Natural killer cell (primary cell): Measurements from ENCODE around the gene LRRTM2. TPM values are rescaled to one million over a fixed set of nuclear protein-coding genes. Genes with fewer than 3 reads are reported as not detected.

Experiments used
- ATAC-seq, 3 donors: fragments of 150-1000 bp in 2 of 3; fragments of 200-7000 bp in 1 of 3; cut with Tn5 transposase; 1 replicate in 1 of 3; 2 replicates in 2 of 3; pipeline ENCODE4 v1.10.0; 2021; ENCODE audit warnings: mild to moderate bottlenecking in 2 of 3, moderate library complexity in 2 of 3
- DNase-seq, 2 donors: peaks; one replicate each; pipeline versions ENCODE4 v3.0.0 to v3.0.0-alpha.2; 2013 to 2021; ENCODE audit warnings: mixed read lengths in 1 of 2
- H3K27ac ChIP-seq: one replicate; pipeline ENCODE4 v1.5.1; 2013; ENCODE audit warnings: mild to moderate bottlenecking, low read length
- H3K27me3 ChIP-seq: one replicate; pipeline ENCODE4 v1.6.1; 2013; ENCODE audit warnings: low read length; ENCODE audit not compliant: control insufficient read depth, insufficient read depth
- H3K36me3 ChIP-seq: one replicate; pipeline ENCODE4 v1.6.1; 2013; ENCODE audit warnings: low read length; ENCODE audit not compliant: control insufficient read depth, insufficient read depth
- H3K4me1 ChIP-seq: one replicate; pipeline ENCODE4 v1.6.1; 2013; ENCODE audit warnings: low read length; ENCODE audit not compliant: control insufficient read depth, insufficient read depth
- H3K4me3 ChIP-seq: one replicate; pipeline ENCODE4 v1.5.1; 2013; ENCODE audit warnings: low read length
- H3K9me3 ChIP-seq: one replicate; pipeline ENCODE4 v1.6.1; 2013; ENCODE audit warnings: low read length; ENCODE audit not compliant: control insufficient read depth, insufficient read depth
- H3K27ac Mint-ChIP-seq, 2 donors: one replicate each; pipeline ENCODE4 v1.8.0; 2022; ENCODE audit warnings: mild to moderate bottlenecking in 2 of 2, mixed read lengths in 2 of 2, moderate library complexity in 1 of 2
- H3K27me3 Mint-ChIP-seq, 2 donors: one replicate each; pipeline ENCODE4 v1.8.0; 2022; ENCODE audit warnings: low read depth in 2 of 2, mixed read lengths in 2 of 2
- H3K36me3 Mint-ChIP-seq: one replicate; pipeline ENCODE4 v1.8.0; 2022; ENCODE audit warnings: mixed read lengths
- H3K4me1 Mint-ChIP-seq, 2 donors: one replicate each; pipeline ENCODE4 v1.8.0; 2022; ENCODE audit warnings: mixed read lengths in 2 of 2
- H3K4me3 Mint-ChIP-seq: one replicate; pipeline ENCODE4 v1.8.0; 2022; ENCODE audit warnings: mild to moderate bottlenecking, moderate library complexity, mixed read lengths
- H3K9me3 Mint-ChIP-seq, 2 donors: one replicate each; pipeline ENCODE4 v1.8.0; 2022; ENCODE audit warnings: mixed read lengths in 2 of 2
- WGBS: methylation state at CpG from one replicate; pipeline ENCODE4 v1.1.7; 2013; ENCODE audit warnings: missing lambda C conversion rate; ENCODE audit not compliant: insufficient coverage; 5-methylcytosine and 5-hydroxymethylcytosine counted together
- intact Hi-C: fragments of 100-400 bp; cut with micrococcal nuclease; formaldehyde crosslinking; loops from one replicate; pipeline ENCODE4 v1.14.2; 2022
- total RNA-seq, 4 donors: library from RNA; stranded (reverse); fragments of 120-200 nt in 1 of 4; gene quantifications; one replicate each; pipeline versions ENCODE4 v1.2.3 to v1.2.4, GENCODE V29; 2013 to 2022
- TF ChIP-seq, protein P1 (sequence below): fragments of 200-600 bp; IDR thresholded peaks from one replicate; pipeline ENCODE4 v1.8.0; 2022; ENCODE audit warnings: antibody characterized with exemption

LRRTM2 gene
- total RNA-seq, 3 donors from 2014 or later (not counting 1 experiment from before 2014, with no cell fraction given), result 0.07 to 0.43 (median 0.35) TPM

DNA sequence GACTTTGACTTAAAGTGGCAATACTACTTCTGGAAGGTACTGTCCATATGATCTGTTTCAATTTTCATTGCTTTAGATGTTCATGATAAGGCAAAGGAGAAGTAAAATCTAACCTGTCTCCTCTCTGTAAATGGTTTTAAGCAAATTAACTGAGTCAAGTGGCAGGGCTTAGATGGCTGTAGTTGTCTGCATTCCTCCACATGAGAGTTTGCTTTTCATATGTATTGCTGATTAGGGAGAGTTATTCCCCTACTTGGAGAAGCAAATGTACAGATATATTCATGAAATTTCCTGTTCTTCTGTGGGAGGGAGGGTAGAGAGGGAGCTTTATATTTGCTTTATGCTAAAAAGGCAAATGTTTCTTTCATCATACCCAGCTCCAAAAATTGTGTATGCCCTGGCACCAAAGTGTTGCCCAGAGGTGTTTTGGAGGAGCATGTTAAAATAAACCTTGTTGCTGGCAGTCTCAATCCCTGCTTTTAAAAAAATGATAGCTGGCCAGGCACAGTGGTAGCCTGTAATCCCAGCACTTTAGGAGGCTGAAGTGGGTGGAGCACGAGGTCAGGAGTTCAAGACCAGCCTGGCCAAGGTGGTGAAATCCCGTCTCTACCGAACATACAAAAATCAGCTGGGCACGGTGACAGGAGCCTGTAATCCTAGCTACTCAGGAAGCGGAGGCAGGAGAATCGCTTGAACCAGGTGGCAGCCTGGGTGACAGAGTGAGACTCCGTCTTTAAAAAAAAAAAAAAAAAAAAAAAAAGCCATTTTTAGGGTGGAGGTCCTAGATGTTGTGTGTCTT is 3.5 kb upstream of the LRRTM2 start:
- Histone ChIP-seq H3K27ac (no peak overlapping the region), H3K4me1 (no peaks in the 10 kb centered on the region), H3K9me3 (no peaks in the 10 kb centered on the region), H3K4me3 (no peak overlapping the region), H3K27me3 (no peaks in the 10 kb centered on the region), H3K36me3 (no peaks in the 10 kb centered on the region)
- Mint-ChIP-seq H3K27ac (no peak overlapping the region), H3K4me3 (no peak overlapping the region), H3K9me3 (no peaks in the 10 kb centered on the region), H3K4me1 (peaks cover 0 to 23% of the 10 kb centered on the region in 2 donors), H3K27me3 (peaks cover 0 to 2% of the 10 kb centered on the region in 2 donors), H3K36me3 (no peaks in the 10 kb centered on the region)
- TF ChIP-seq, protein P1, sequence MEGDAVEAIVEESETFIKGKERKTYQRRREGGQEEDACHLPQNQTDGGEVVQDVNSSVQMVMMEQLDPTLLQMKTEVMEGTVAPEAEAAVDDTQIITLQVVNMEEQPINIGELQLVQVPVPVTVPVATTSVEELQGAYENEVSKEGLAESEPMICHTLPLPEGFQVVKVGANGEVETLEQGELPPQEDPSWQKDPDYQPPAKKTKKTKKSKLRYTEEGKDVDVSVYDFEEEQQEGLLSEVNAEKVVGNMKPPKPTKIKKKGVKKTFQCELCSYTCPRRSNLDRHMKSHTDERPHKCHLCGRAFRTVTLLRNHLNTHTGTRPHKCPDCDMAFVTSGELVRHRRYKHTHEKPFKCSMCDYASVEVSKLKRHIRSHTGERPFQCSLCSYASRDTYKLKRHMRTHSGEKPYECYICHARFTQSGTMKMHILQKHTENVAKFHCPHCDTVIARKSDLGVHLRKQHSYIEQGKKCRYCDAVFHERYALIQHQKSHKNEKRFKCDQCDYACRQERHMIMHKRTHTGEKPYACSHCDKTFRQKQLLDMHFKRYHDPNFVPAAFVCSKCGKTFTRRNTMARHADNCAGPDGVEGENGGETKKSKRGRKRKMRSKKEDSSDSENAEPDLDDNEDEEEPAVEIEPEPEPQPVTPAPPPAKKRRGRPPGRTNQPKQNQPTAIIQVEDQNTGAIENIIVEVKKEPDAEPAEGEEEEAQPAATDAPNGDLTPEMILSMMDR, result no peak
- intact Hi-C loops, result no loop called here
- 97% methylated on average over 7 of the region's 7 CpGs for WGBS
- ATAC-seq (no peak), DNase-seq (no peak)

DNA sequence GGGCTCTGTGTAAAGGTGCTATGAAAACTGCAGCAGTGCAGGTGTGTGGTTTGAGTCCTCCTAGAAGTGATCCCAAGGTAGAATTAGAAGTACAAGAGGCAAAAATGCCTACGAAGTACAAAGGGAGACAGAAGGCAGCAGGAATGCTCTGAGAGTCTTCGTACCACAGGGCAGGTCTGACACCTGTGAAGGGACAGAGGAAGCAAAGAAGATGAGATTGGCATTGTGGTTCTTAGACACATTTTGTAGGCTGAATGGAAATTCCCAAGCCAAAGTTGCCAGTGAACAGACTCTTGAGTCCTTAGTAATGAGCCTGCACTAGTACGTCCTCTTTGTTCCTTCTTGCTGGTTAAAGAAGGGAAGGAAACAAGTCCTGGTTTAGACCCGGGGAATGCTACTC is 1.7 kb upstream of the LRRTM2 start:
- Mint-ChIP-seq H3K36me3 (no peaks in the 10 kb centered on the region), H3K4me1 (peaks cover 0 to 22% of the 10 kb centered on the region in 2 donors), H3K9me3 (no peaks in the 10 kb centered on the region), H3K4me3 (no peak overlapping the region), H3K27me3 (peaks cover 0 to 3% of the 10 kb centered on the region in 2 donors), H3K27ac (no peak overlapping the region)
- 87% methylated on average over 2 of the region's 4 CpGs for WGBS
- no peak overlapping the region for H3K27ac ChIP-seq
- TF ChIP-seq, protein P1, result no peak
- ATAC-seq (no peak), DNase-seq (no peak)
- H3K4me3 ChIP-seq, result no peak overlapping the region
- no peaks in the 10 kb centered on the region for H3K27me3 ChIP-seq
- no peaks in the 10 kb centered on the region for H3K9me3 ChIP-seq
- H3K4me1 ChIP-seq, result no peaks in the 10 kb centered on the region
- H3K36me3 ChIP-seq, result no peaks in the 10 kb centered on the region
- intact Hi-C loops, result no loop called here

DNA sequence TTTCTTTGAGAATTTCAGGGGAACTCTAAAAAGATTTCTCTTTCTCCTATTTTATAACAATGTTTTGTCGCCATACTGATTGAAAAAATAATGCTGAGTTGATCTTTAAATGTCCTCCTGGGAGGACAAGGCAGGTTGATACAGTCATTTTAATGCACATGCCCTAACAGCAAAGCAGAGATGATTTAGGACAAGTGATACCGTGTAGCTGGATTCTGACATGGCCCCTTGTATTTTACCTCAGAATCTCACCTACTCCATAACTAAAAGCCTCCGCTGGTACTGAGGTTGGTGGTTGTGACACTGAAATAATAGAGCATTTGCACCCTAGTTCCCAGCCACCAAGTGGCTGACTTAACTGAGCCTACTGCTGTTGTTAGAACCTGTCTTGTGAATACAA is 811 bp upstream of the LRRTM2 start:
- TF ChIP-seq, protein P1, result no peak
- intact Hi-C loops, result no loop called here
- WGBS, result 100% methylated on average over 2 of the region's 3 CpGs
- Histone ChIP-seq H3K9me3 (no peaks in the 10 kb centered on the region), H3K27me3 (no peaks in the 10 kb centered on the region), H3K27ac (no peak overlapping the region), H3K4me1 (no peaks in the 10 kb centered on the region), H3K4me3 (no peak overlapping the region), H3K36me3 (no peaks in the 10 kb centered on the region)
- no peak for DNase-seq
- Mint-ChIP-seq H3K27ac (no peak overlapping the region), H3K4me3 (no peak overlapping the region), H3K27me3 (peaks cover 2 to 3% of the 10 kb centered on the region in 2 donors), H3K9me3 (no peaks in the 10 kb centered on the region), H3K4me1 (peaks cover 0 to 16% of the 10 kb centered on the region in 2 donors), H3K36me3 (no peaks in the 10 kb centered on the region)
- ATAC-seq, result no peak

DNA sequence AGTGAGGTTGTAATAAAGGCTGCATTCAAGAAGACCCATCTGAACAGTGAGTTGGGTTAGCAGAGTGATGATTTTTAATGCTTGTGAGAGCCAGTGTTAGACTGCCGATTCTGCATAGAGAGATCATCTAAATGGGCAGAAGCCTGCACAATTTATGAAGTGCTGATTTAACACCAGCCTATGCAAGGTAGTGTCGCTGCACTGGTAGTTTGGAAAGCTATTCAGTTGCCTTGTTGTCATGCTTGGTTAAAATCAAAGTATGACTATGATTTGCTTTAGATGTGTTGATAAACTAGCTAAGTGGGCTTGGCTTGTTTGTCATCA is 379 bp upstream of the LRRTM2 start:
- H3K27me3 Mint-ChIP-seq, result peaks cover 6% of the 10 kb centered on the region in 2 donors
- H3K9me3 Mint-ChIP-seq, result no peaks in the 10 kb centered on the region
- H3K27ac Mint-ChIP-seq, result no peak overlapping the region
- no peaks in the 10 kb centered on the region for H3K27me3 ChIP-seq
- H3K27ac ChIP-seq, result no peak overlapping the region
- no peak overlapping the region for H3K4me3 ChIP-seq
- ATAC-seq, result no peak
- no peaks in the 10 kb centered on the region for H3K4me1 ChIP-seq
- H3K9me3 ChIP-seq, result no peaks in the 10 kb centered on the region
- no peaks in the 10 kb centered on the region for H3K36me3 Mint-ChIP-seq
- WGBS, result 90% methylated on average over 2 of the region's 2 CpGs
- H3K4me1 Mint-ChIP-seq, result peaks cover 0 to 12% of the 10 kb centered on the region in 2 donors
- TF ChIP-seq, protein P1, result no peak
- H3K36me3 ChIP-seq, result no peaks in the 10 kb centered on the region
- no peak for DNase-seq
- intact Hi-C loops, result no loop called here
- H3K4me3 Mint-ChIP-seq, result no peak overlapping the region
